Central memory CD8-positive, alpha-beta T cell (primary cell): ENCODE measurements around the gene BHMT.

Source experiments
- ATAC-seq: fragments of 150-1000 bp; cut with Tn5 transposase; replicated peaks from 2 replicates; pipeline ENCODE4 v1.10.0; 2022; ENCODE audit warnings: mild to moderate bottlenecking, moderate FRiP score, moderate number of reproducible peaks; ENCODE audit not compliant: poor library complexity, severe bottlenecking; ENCODE audit errors: extremely low read depth
- DNase-seq, 2 donors: peaks; one replicate each; pipeline ENCODE4 v3.0.0; 2021; ENCODE audit warnings: low spot score in 2 of 2
- H3K27ac Mint-ChIP-seq: one replicate; pipeline ENCODE4 v1.8.0; 2022; ENCODE audit warnings: low read depth, mild to moderate bottlenecking, moderate library complexity, mixed read lengths
- H3K27me3 Mint-ChIP-seq: one replicate; pipeline ENCODE4 v1.8.0; 2022; ENCODE audit warnings: mixed read lengths
- H3K36me3 Mint-ChIP-seq: one replicate; pipeline ENCODE4 v1.8.0; 2022; ENCODE audit warnings: mild to moderate bottlenecking, moderate library complexity, mixed read lengths; ENCODE audit not compliant: insufficient read depth
- H3K4me1 Mint-ChIP-seq: one replicate; pipeline ENCODE4 v1.8.0; 2022; ENCODE audit warnings: mixed read lengths
- H3K4me3 Mint-ChIP-seq: one replicate; pipeline ENCODE4 v1.8.0; 2022; ENCODE audit warnings: mild to moderate bottlenecking, moderate library complexity, mixed read lengths
- H3K9me3 Mint-ChIP-seq: one replicate; pipeline ENCODE4 v1.8.0; 2022; ENCODE audit warnings: mixed read lengths

Gene BHMT, protein sequence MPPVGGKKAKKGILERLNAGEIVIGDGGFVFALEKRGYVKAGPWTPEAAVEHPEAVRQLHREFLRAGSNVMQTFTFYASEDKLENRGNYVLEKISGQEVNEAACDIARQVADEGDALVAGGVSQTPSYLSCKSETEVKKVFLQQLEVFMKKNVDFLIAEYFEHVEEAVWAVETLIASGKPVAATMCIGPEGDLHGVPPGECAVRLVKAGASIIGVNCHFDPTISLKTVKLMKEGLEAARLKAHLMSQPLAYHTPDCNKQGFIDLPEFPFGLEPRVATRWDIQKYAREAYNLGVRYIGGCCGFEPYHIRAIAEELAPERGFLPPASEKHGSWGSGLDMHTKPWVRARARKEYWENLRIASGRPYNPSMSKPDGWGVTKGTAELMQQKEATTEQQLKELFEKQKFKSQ

GRCh38 chr5:79111387-79111959 is at the start of gene BHMT:
BHMT (plus strand) TSS chr5:79111809; CDS start chr5:79111886, 77 bp downstream.
- Mint-ChIP-seq H3K27me3 (peaks cover 67% of the 10 kb centered on the region), H3K27ac (no peak within 1 kb of the TSS), H3K9me3 (no peaks in the 10 kb centered on the region), H3K4me3 (no peak within 1 kb of the TSS), H3K36me3 (no peaks in the 10 kb centered on the region), H3K4me1 (no peaks in the 10 kb centered on the region)
- DNase-seq (no peak), ATAC-seq (no peak)

GRCh38 chr5:79062436-79062835 is 49.2 kb upstream of the BHMT start:
- DNase-seq: no peak
- no peak for ATAC-seq
- Mint-ChIP-seq H3K27ac (no peak overlapping the region), H3K4me1 (no peaks in the 10 kb centered on the region), H3K4me3 (no peak overlapping the region), H3K36me3 (no peaks in the 10 kb centered on the region), H3K9me3 (no peaks in the 10 kb centered on the region), H3K27me3 (peaks cover 36% of the 10 kb centered on the region)

DNA sequence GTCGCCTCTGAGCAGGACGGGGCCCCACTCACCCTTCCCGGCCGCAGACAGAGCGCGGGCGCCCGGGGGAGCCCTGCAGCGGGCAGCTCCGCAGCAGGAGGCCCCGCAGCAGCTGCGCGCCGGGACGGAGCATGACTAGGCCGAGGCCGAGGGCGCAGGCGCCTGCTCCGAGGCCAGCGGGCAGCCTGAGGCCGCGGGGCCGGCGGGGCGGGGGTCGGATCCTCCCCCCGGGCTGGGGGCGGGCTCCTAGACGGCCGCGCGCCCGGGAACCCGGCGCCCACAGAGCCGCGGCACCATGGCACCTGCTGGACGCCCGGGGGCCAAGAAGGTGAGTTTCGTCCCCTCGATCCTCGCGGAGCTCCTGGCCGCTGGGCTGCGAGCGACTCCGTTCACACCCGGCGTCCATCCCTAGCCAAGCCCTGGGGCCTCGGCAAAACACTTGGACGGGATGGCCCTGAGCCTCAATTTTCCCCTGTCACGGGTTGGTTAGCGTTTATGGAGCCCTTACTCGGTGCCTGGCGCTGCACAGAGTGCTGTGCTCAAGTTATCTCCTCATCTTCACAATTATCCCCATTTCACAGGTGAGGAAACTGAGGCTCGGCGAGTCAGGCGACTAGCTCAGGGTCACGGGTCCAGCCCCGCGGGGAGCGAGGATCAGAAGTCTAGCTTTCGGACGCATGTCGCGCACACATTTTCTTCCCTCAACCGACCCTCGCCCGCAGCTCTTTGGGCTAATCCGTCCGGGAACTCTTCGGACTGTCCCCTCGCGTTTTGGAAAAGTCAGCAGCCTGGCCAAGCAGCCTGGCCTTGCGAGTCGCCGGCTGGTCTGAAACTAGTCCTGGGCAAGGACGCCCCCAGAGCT is 41.9 kb upstream of the BHMT start, which contains the start of the genes BHMT2 and DMGDH:
Gene BHMT2, plus strand, starts transcription at position 280 of the 862 bp plus-strand sequence. Its CDS starts 16 bp downstream, at position 296.
Gene DMGDH, minus strand, starts transcription at position 187 of the 862 bp plus-strand sequence. Its CDS starts 54 bp downstream, at position 133.
- no peaks in the 10 kb centered on the region for H3K36me3 Mint-ChIP-seq
- DNase-seq: no peak
- peaks cover 37% of the 10 kb centered on the region for H3K27me3 Mint-ChIP-seq

GRCh38 chr5:79070350-79070667 is 41.3 kb upstream of the BHMT start:
- ATAC-seq (no peak), DNase-seq (no peak)
- H3K4me3 Mint-ChIP-seq: no peak overlapping the region
- no peak overlapping the region for H3K27ac Mint-ChIP-seq
- no peaks in the 10 kb centered on the region for H3K36me3 Mint-ChIP-seq
- no peaks in the 10 kb centered on the region for H3K4me1 Mint-ChIP-seq
- no peaks in the 10 kb centered on the region for H3K9me3 Mint-ChIP-seq
- H3K27me3 Mint-ChIP-seq: peaks cover 32% of the 10 kb centered on the region

More for the DNA sequence above, 41.9 kb upstream of the BHMT start, which contains the start of the genes BHMT2 and DMGDH:
- no peaks in the 10 kb centered on the region for H3K4me1 Mint-ChIP-seq
- ATAC-seq: no peak
- no peak within 1 kb of the TSS for H3K27ac Mint-ChIP-seq
- H3K9me3 Mint-ChIP-seq: no peaks in the 10 kb centered on the region
- H3K4me3 Mint-ChIP-seq: no peak within 1 kb of the TSS

DNA sequence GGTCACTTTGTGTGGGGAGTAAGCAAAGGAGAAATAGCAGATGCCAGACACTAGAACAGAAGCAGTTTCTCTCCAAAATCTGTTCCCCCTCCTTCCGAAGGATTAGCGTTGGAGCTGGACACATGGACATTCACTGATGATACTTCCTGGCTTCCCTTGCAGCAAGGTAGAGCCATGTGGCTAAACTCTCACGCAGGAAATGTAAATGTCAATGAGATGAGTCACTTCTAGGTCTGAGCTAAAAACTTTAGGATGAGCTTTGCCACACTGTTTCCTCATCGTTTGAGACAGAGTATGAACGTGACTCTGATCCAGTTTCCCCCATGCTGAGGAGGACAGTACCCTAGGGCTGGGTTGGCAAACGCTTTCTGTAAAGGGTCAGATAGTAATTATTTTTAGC is 37.0 kb upstream of the BHMT start:
- Mint-ChIP-seq H3K9me3 (no peaks in the 10 kb centered on the region), H3K27me3 (peaks cover 10% of the 10 kb centered on the region), H3K36me3 (no peaks in the 10 kb centered on the region), H3K27ac (no peak overlapping the region), H3K4me1 (no peaks in the 10 kb centered on the region), H3K4me3 (no peak overlapping the region)
- DNase-seq (no peak), ATAC-seq (no peak)

DNA sequence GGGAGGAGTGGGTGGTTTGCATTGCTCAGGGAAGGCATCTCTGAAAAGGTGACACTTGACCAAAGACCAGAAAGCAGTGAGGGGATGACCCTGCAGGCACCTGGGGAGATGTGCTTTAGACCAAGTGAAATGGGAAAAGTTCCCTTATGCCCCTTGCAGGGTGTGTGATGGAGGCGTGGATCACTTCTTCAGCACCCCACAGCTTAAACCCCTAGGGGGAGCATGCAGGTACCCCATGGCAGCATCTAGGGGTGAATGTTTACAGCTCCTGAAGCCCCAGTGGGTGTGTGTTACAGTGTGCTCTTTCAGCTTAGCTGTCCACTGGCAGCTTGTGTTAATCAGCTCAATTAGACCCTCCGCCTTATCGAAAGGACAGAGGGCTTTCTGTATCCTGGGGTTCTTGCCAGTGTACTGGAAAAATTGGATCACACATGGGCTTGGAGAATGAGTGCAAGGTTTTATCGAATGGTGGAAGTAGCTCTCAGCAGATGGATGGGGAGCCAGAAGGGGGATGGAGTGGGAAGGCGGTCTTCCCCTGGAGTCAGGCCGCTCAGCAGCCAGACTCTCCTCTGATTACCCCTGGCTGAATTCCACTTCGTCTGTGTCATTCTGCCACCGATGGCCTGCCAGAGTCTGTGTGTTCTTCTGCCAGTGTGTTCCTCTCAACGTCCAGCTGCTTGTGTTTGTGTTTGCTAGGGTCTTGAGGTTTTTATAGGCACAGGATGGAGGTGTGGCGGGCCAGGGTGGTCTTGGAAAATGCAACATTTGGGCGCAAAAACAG is 35.8 kb upstream of the BHMT start:
- DNase-seq (no peak), ATAC-seq (no peak)
- Mint-ChIP-seq H3K9me3 (no peaks in the 10 kb centered on the region), H3K4me1 (no peaks in the 10 kb centered on the region), H3K27me3 (peaks cover 7% of the 10 kb centered on the region), H3K4me3 (no peak overlapping the region), H3K27ac (no peak overlapping the region), H3K36me3 (no peaks in the 10 kb centered on the region)

- H3K27me3 Mint-ChIP-seq: no peaks in the 10 kb centered on the region
- no peaks in the 10 kb centered on the region for H3K9me3 Mint-ChIP-seq
- H3K4me3 Mint-ChIP-seq: no peak overlapping the region
- DNase-seq (no peak), ATAC-seq (no peak)
- H3K36me3 Mint-ChIP-seq: no peaks in the 10 kb centered on the region
- no peaks in the 10 kb centered on the region for H3K4me1 Mint-ChIP-seq
- H3K27ac Mint-ChIP-seq: no peak overlapping the region
Measured at GRCh38 chr5:79076819-79077218, 34.8 kb upstream of the BHMT start.

GRCh38 chr5:79077680-79078365 is 33.8 kb upstream of the BHMT start:
- H3K9me3 Mint-ChIP-seq: no peaks in the 10 kb centered on the region
- no peak overlapping the region for H3K27ac Mint-ChIP-seq
- no peaks in the 10 kb centered on the region for H3K4me1 Mint-ChIP-seq
- H3K36me3 Mint-ChIP-seq: no peaks in the 10 kb centered on the region
- ATAC-seq (no peak), DNase-seq (no peak)
- no peak overlapping the region for H3K4me3 Mint-ChIP-seq
- no peaks in the 10 kb centered on the region for H3K27me3 Mint-ChIP-seq

DNA sequence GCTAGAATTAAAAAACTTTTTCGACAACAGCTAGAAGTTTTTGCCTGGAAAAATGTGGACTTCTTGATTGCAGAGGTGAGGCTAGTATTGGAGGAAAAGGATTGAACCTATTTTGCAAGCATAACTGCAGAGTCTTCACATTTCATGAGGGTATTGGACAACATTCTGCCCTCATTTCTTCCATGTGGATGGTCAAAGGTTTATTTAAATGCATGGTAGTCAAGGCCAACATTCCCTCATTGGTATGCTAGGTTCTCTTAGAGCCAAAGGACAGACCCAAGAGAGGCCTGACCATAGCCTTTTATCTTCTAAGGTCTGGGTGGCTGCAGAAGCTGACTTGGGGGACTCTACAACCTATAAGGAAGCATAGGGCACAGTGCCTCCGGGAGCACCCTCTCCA is 30.8 kb upstream of the BHMT start:
- ATAC-seq: no peak
- no peaks in the 10 kb centered on the region for H3K9me3 Mint-ChIP-seq
- H3K27me3 Mint-ChIP-seq: peaks cover 7% of the 10 kb centered on the region
- H3K4me3 Mint-ChIP-seq: no peak overlapping the region
- H3K4me1 Mint-ChIP-seq: no peaks in the 10 kb centered on the region
- no peak overlapping the region for H3K27ac Mint-ChIP-seq
- DNase-seq: no peak
- H3K36me3 Mint-ChIP-seq: no peaks in the 10 kb centered on the region

- Mint-ChIP-seq H3K36me3 (no peaks in the 10 kb centered on the region), H3K4me3 (no peak overlapping the region), H3K9me3 (no peaks in the 10 kb centered on the region), H3K27ac (no peak overlapping the region), H3K27me3 (peaks cover 17% of the 10 kb centered on the region), H3K4me1 (no peaks in the 10 kb centered on the region)
- no peak for DNase-seq
- ATAC-seq: no peak
Measured at GRCh38 chr5:79081779-79082178, 29.8 kb upstream of the BHMT start.

DNA sequence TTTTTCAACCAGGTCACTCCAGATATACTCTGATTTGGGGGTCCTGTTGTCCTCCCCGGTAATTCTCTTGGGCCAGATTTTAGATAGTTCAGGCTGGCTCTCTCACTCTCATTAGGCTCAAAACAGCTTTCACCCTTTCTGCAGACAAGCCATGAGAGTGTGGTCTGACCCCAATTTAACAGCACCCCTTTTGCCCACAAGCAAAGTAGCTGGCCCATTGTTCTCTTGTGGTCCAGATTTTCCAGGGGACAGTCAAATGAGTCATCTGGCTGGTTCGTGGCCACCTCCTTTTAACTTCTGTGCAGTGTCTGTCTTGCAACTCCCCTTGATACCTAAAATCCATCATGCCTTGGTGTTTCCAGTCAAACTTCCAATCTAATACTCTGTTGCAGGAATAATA is 25.5 kb upstream of the BHMT start:
- Mint-ChIP-seq H3K36me3 (no peaks in the 10 kb centered on the region), H3K4me3 (no peak overlapping the region), H3K9me3 (no peaks in the 10 kb centered on the region), H3K4me1 (no peaks in the 10 kb centered on the region), H3K27ac (no peak overlapping the region), H3K27me3 (peaks cover 27% of the 10 kb centered on the region)
- no peak for ATAC-seq
- DNase-seq: no peak

DNA sequence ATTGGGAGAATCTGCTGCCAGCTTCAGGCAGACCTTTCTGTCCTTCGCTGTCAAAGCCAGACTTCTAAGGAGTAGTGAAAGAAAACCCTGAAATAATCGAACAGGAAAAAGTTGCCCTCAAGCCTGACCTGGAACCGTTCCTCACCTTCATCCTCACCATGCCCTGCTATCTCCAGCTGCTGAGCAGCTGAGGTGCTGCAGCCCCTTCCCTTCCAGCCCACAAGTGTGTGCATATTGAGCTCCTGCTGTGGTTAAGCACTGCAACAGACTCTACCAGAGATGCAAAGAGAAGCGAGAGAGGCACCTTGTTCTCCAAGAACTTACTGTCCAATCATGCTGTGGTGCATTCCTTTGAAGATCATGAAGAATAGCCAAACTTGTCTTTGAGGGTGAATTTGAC is 23.1 kb upstream of the BHMT start:
- no peaks in the 10 kb centered on the region for H3K4me1 Mint-ChIP-seq
- H3K4me3 Mint-ChIP-seq: no peak overlapping the region
- H3K27ac Mint-ChIP-seq: no peak overlapping the region
- H3K27me3 Mint-ChIP-seq: peaks cover 34% of the 10 kb centered on the region
- H3K9me3 Mint-ChIP-seq: no peaks in the 10 kb centered on the region
- no peaks in the 10 kb centered on the region for H3K36me3 Mint-ChIP-seq
- ATAC-seq: no peak
- no peak for DNase-seq
